HCT116 (cell line): ENCODE measurements around the gene UBE2M. TPM values are rescaled to one million over a fixed set of nuclear protein-coding genes. Genes with fewer than 3 reads are reported as not detected.

Source experiments
- ATAC-seq: fragments of 200-7000 bp; cut with Tn5 transposase; 2 replicates; pipeline ENCODE4 v1.9.1; 2020; ENCODE audit warnings: mild to moderate bottlenecking, moderate library complexity
- BruUV-seq: library from RNA; stranded (reverse); fragments of 400-500 nt; replicated peaks from 2 replicates; lab custom pipeline; 2021; lab: Mats Ljungman, UMichigan
- CTCF ChIA-PET: fragments of 300-600 bp; sonication (Branson Sonifier 250); formaldehyde crosslinking; loops from one replicate; lab custom pipeline; 2021; ENCODE audit warnings: antibody characterized with exemption; lab: Charles Lee
- POLR2A ChIA-PET: fragments of 300-600, 350-600 bp; sonication (Branson Sonifier 250); formaldehyde crosslinking; loops from one replicate; lab custom pipeline; 2021; ENCODE audit warnings: antibody characterized with exemption; lab: Charles Lee
- RAD21 ChIA-PET, 2 experiments: fragments of 300-600 bp; sonication (Branson Sonifier 250); formaldehyde crosslinking; loops; one replicate each; lab custom pipeline; 2023; ENCODE audit warnings: low total read pairs in 2 of 2; ENCODE audit not compliant: uncharacterized antibody in 2 of 2, unreplicated experiment in 2 of 2, low non-redundant PET in 1 of 2; lab: Charles Lee
- DNase-seq: peaks from one replicate; pipeline ENCODE4 v3.0.0-alpha.2; 2010; ENCODE audit warnings: low read depth, low spot score
- H2AFZ ChIP-seq: fragments of 200-600 bp; shearing (Covaris generic), sonication (generic); 2 replicates; pipeline ENCODE4 v1.6.1; 2017; ENCODE audit warnings: low read depth, mixed run types, mixed read lengths, antibody characterized with exemption, low read length; ENCODE audit not compliant: poor library complexity, severe bottlenecking
- H3K27ac ChIP-seq: 2 replicates; pipeline ENCODE4 v1.5.1; 2012; ENCODE audit warnings: low read depth, low read length
- H3K27me3 ChIP-seq: fragments of 200-600 bp; sonication (generic); 2 replicates; pipeline ENCODE4 v1.6.1; 2016; ENCODE audit warnings: mixed run types, low read length, mixed read lengths; ENCODE audit not compliant: insufficient read depth
- H3K36me3 ChIP-seq, 2 experiments: fragments of 200-500 bp in 1 of 2; fragments of 200-600 bp in 1 of 2; sonication (Bioruptor generic) in 1 of 2; sonication (generic) in 1 of 2; 2 replicates each; pipeline versions ENCODE4 v1.5.1 to v1.6.1; 2014 to 2016; ENCODE audit warnings: low read length in 2 of 2, inconsistent platforms in 1 of 2, mixed read lengths in 1 of 2, mixed run types in 1 of 2; ENCODE audit not compliant: insufficient read depth in 2 of 2, control insufficient read depth in 1 of 2
- H3K4me1 ChIP-seq, 2 experiments: fragments of 200-600 bp in 1 of 2; sonication (generic) in 1 of 2; 2 replicates each; pipeline versions ENCODE4 v1.5.1 to v1.6.1; 2012 to 2017; ENCODE audit warnings: low read length in 2 of 2, inconsistent platforms in 1 of 2, mild to moderate bottlenecking in 1 of 2, mixed read lengths in 1 of 2, mixed run types in 1 of 2, moderate library complexity in 1 of 2; ENCODE audit not compliant: insufficient read depth in 2 of 2, control insufficient read depth in 1 of 2
- H3K4me2 ChIP-seq: fragments of 200-600 bp; sonication (generic); 2 replicates; pipeline ENCODE4 v1.6.1; 2017; ENCODE audit warnings: mixed run types, low read length, mixed read lengths
- H3K4me3 ChIP-seq, 2 experiments: fragments of 200-600 bp in 1 of 2; sonication (generic) in 1 of 2; replicated peaks in 1 of 2; 2 replicates each; pipeline ENCODE4 v1.5.1; 2011 to 2016; ENCODE audit warnings: low read length in 2 of 2, control low read depth in 1 of 2, low read depth in 1 of 2, mild to moderate bottlenecking in 1 of 2, mixed read lengths in 1 of 2, mixed run types in 1 of 2
- H3K79me2 ChIP-seq: fragments of 200-600 bp; sonication (generic); 2 replicates; pipeline ENCODE4 v1.6.1; 2017; ENCODE audit warnings: mild to moderate bottlenecking, mixed run types, low read length, moderate library complexity, mixed read lengths; ENCODE audit not compliant: insufficient read depth
- H3K9ac ChIP-seq: fragments of 200-600 bp; sonication (generic); 2 replicates; pipeline ENCODE4 v1.6.1; 2016; ENCODE audit warnings: low read length, mixed read lengths
- H3K9me2 ChIP-seq: fragments of 200-600 bp; sonication (generic), shearing (Covaris generic); 2 replicates; pipeline ENCODE4 v1.6.1; 2017; ENCODE audit warnings: mixed run types, mild to moderate bottlenecking, moderate library complexity; ENCODE audit not compliant: insufficient read depth
- H3K9me3 ChIP-seq, 2 experiments: fragments of 200-500 bp in 1 of 2; fragments of 200-600 bp in 1 of 2; sonication (Bioruptor generic) in 1 of 2; sonication (generic) in 1 of 2; 2 replicates each; pipeline ENCODE4 v1.6.1; 2014 to 2017; ENCODE audit warnings: low read length in 2 of 2, mixed read lengths in 2 of 2, inconsistent platforms in 1 of 2, low read depth in 1 of 2, mild to moderate bottlenecking in 1 of 2, mixed run types in 1 of 2, moderate library complexity in 1 of 2; ENCODE audit not compliant: control insufficient read depth in 1 of 2, insufficient read depth in 1 of 2
- H4K20me1 ChIP-seq: fragments of 200-600 bp; sonication (generic), shearing (Covaris generic); 2 replicates; pipeline ENCODE4 v1.6.1; 2017; ENCODE audit warnings: mixed run types, mild to moderate bottlenecking, moderate library complexity; ENCODE audit not compliant: insufficient read depth
- CBX3 ChIP-seq: IDR thresholded peaks from 2 replicates; pipeline ENCODE4 v1.6.1; 2012; ENCODE audit warnings: low read depth
- CEBPB ChIP-seq: IDR thresholded peaks from 2 replicates; pipeline ENCODE4 v1.6.1; 2012; ENCODE audit warnings: low read depth
- EGR1 ChIP-seq: IDR thresholded peaks from 2 replicates; pipeline ENCODE4 v1.6.1; 2012; ENCODE audit warnings: low read depth
- ELF1 ChIP-seq: IDR thresholded peaks from 2 replicates; pipeline ENCODE4 v1.6.1; 2012; ENCODE audit warnings: low read depth, borderline replicate concordance
- EZH2 ChIP-seq: fragments of 200-600 bp; sonication (generic); IDR thresholded peaks from 2 replicates; pipeline ENCODE4 v1.6.1; 2017; ENCODE audit warnings: antibody characterized with exemption, mixed run types
- FOSL1 ChIP-seq: IDR thresholded peaks from 2 replicates; pipeline ENCODE4 v1.6.1; 2012; ENCODE audit warnings: low read depth
- POLR2A ChIP-seq: IDR thresholded peaks from 2 replicates; pipeline ENCODE4 v1.7.0; 2011; ENCODE audit warnings: borderline replicate concordance; ENCODE audit not compliant: insufficient read depth, insufficient read length; ENCODE audit errors: extremely low read depth
- POLR2AphosphoS5 ChIP-seq: IDR thresholded peaks from 2 replicates; pipeline ENCODE4 v1.6.1; 2011; ENCODE audit warnings: mild to moderate bottlenecking, low read depth, low read length, moderate library complexity
- RAD21 ChIP-seq: IDR thresholded peaks from 2 replicates; pipeline ENCODE4 v1.6.1; 2012; ENCODE audit warnings: low read depth, mild to moderate bottlenecking
- SIN3A ChIP-seq: IDR thresholded peaks from 2 replicates; pipeline ENCODE4 v1.6.1; 2012; ENCODE audit warnings: low read depth
- SP1 ChIP-seq: IDR thresholded peaks from 2 replicates; pipeline ENCODE4 v1.6.1; 2012; ENCODE audit warnings: low read depth
- TCF7L2 ChIP-seq: IDR thresholded peaks from 2 replicates; pipeline ENCODE4 v1.7.0; 2011; ENCODE audit warnings: borderline replicate concordance, inconsistent platforms; ENCODE audit not compliant: insufficient read depth, insufficient read length; ENCODE audit errors: extremely low read depth
- ZFX ChIP-seq: fragments of 450-650 bp; IDR thresholded peaks from 2 replicates; pipeline ENCODE4 v1.6.1; 2017
- intact Hi-C: fragments of 100-400 bp; cut with micrococcal nuclease; formaldehyde crosslinking; loops from 2 replicates; pipeline ENCODE4 v1.10.0; 2022
- total RNA-seq: library from RNA; stranded (reverse); gene quantifications from one replicate; pipeline ENCODE4 v1.2.1, GENCODE V29; 2021; ENCODE audit not compliant: unreplicated experiment
- TF ChIP-seq, protein P1 (sequence below): IDR thresholded peaks from 2 replicates; pipeline ENCODE4 v1.6.1; 2012
- TF ChIP-seq, protein P2 (sequence below): IDR thresholded peaks from 2 replicates; pipeline ENCODE4 v1.6.1; 2012; ENCODE audit warnings: low read depth
- TF ChIP-seq, protein P3 (sequence below): IDR thresholded peaks from 2 replicates; pipeline ENCODE4 v1.6.1; 2012
- TF ChIP-seq, protein P4 (sequence below), 3 experiments: fragments of 200-600 bp in 1 of 3; sonication (generic) in 1 of 3; IDR thresholded peaks in 2 of 3; conservative IDR thresholded peaks in 1 of 3; 2 replicates each; pipeline ENCODE4 v1.5.1; 2012 to 2017; ENCODE audit warnings: low read depth in 2 of 3, low read length in 2 of 3, antibody characterized with exemption in 1 of 3, borderline replicate concordance in 1 of 3, control low read depth in 1 of 3, mild to moderate bottlenecking in 1 of 3, mixed read lengths in 1 of 3, mixed run types in 1 of 3, moderate library complexity in 1 of 3; ENCODE audit not compliant: insufficient read depth in 1 of 3
- TF ChIP-seq, protein P5 (sequence below): IDR thresholded peaks from 2 replicates; pipeline ENCODE4 v1.6.1; 2011; ENCODE audit warnings: mild to moderate bottlenecking, low read length, moderate library complexity; ENCODE audit not compliant: insufficient replicate concordance; ENCODE audit errors: extremely low read depth

Gene UBE2M
- total RNA-seq, 1 experiment from 2014 or later, result 120 TPM

DNA sequence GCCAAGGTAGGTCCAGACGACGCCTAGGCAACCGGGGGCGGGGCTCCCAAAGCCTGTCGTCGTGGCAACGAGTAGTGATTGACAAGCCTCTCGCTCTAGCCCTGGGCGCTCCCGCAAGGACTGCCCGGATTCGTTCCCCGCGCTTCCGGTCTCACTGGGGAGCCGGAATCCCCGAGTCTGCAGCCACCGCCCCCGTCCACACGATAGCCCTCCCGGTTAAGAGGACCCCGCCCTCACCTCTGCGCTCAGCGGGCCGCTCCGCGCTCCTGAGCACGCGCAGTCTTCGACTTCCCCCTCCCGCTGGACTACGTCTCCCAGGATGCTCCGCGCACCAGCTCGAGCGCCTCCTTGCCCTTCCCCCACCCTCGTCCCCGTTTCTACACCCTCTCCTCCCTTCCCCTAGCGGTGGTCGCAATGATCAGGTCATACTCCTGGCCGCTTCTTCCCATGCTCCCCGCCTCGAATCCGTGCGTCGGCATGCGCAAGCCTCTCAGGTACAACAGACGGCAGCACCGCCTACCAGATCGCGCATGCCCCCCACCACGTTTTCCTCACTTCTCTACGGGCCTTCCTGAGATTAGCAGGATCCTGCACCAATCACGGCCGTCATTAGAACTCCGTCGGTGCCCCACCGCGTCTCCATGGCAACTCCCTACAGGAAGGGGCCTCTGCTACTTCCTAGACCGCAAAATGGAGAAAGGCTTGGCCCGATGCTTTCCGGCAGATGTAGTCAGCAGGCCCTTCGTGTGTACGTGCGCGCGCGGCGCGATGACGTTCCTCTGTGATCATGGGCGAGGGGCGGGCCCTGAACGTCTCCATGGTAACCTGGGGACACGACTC, 14.6 kb upstream of the UBE2M start, which contains the start of gene MZF1:
Gene MZF1, minus strand, starts transcription at position 518 of the 840 bp plus-strand sequence. CDS start 1,946 bp downstream, outside the sequence.
- ChIA-PET RAD21 (no interaction called here), POLR2A (interaction anchor here (1.4 to 2.4 kb wide), 3 partner anchors 14 to 29 kb away, joined by 7 to 8 read pairs (median 7); partner anchors contain the start of genes CHMP2A and TRIM28), CTCF (interaction anchor here (0.7 to 1.0 kb wide), 2 partner anchors 9 to 53 kb away, joined by 3 to 4 read pairs; partner anchors contain the start of gene ZBTB45)
- H2AFZ ChIP-seq, result no peak within 1 kb of the TSS
- no peaks in the 10 kb centered on the region for H4K20me1 ChIP-seq
- H3K4me2 ChIP-seq, result peak within 1 kb of the TSS; percentile 100
- peak; percentile 70 for ATAC-seq
- H3K9me2 ChIP-seq, result no peaks in the 10 kb centered on the region
- H3K36me3 ChIP-seq, result peaks cover 0 to 14% of the 10 kb centered on the region in 2 experiments; a peak in 1 of 4 replicates
- H3K9ac ChIP-seq, result peak within 1 kb of the TSS; percentile 82
- TSS peak; percentile 35 for BruUV-seq
- H3K4me1 ChIP-seq, result peaks cover 12 to 28% of the 10 kb centered on the region in 2 experiments
- no peaks in the 10 kb centered on the region for H3K9me3 ChIP-seq
- intact Hi-C loops, result loop anchor here (1.0 to 2.0 kb wide), 3 partner anchors 14 to 52 kb away; partner anchors contain the start of gene TRIM28
- DNase-seq, result peak; percentile 100
- no peaks in the 10 kb centered on the region for H3K27me3 ChIP-seq
- H3K4me3 ChIP-seq, result peak within 1 kb of the TSS; percentile 78 to 86
- H3K79me2 ChIP-seq, result peaks cover 12% of the 10 kb centered on the region; the same call in 1 of the 2 replicates
- H3K27ac ChIP-seq, result peak within 1 kb of the TSS; percentile 91
- TF ChIP-seq SIN3A (no peak; the same call in 1 of the 2 replicates), CEBPB (no peak), EGR1 (peak; percentile 74), POLR2AphosphoS5 (peak; percentile 59), POLR2A (no peak), SP1 (peak; percentile 92), ELF1 (no peak; the same call in 1 of the 2 replicates), TCF7L2 (peak; percentile 80), EZH2 (no peak), RAD21 (no peak), ZFX (0 out of 2 replicates have a peak, but pooled peaks have one; percentile 9), FOSL1 (no peak), CBX3 (no peak)
- TF ChIP-seq, protein P1, sequence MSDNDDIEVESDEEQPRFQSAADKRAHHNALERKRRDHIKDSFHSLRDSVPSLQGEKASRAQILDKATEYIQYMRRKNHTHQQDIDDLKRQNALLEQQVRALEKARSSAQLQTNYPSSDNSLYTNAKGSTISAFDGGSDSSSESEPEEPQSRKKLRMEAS, result peak; percentile 79; the same call in 1 of the 2 replicates
- TF ChIP-seq, protein P2, sequence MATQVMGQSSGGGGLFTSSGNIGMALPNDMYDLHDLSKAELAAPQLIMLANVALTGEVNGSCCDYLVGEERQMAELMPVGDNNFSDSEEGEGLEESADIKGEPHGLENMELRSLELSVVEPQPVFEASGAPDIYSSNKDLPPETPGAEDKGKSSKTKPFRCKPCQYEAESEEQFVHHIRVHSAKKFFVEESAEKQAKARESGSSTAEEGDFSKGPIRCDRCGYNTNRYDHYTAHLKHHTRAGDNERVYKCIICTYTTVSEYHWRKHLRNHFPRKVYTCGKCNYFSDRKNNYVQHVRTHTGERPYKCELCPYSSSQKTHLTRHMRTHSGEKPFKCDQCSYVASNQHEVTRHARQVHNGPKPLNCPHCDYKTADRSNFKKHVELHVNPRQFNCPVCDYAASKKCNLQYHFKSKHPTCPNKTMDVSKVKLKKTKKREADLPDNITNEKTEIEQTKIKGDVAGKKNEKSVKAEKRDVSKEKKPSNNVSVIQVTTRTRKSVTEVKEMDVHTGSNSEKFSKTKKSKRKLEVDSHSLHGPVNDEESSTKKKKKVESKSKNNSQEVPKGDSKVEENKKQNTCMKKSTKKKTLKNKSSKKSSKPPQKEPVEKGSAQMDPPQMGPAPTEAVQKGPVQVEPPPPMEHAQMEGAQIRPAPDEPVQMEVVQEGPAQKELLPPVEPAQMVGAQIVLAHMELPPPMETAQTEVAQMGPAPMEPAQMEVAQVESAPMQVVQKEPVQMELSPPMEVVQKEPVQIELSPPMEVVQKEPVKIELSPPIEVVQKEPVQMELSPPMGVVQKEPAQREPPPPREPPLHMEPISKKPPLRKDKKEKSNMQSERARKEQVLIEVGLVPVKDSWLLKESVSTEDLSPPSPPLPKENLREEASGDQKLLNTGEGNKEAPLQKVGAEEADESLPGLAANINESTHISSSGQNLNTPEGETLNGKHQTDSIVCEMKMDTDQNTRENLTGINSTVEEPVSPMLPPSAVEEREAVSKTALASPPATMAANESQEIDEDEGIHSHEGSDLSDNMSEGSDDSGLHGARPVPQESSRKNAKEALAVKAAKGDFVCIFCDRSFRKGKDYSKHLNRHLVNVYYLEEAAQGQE, result no peak
- TF ChIP-seq, protein P3, sequence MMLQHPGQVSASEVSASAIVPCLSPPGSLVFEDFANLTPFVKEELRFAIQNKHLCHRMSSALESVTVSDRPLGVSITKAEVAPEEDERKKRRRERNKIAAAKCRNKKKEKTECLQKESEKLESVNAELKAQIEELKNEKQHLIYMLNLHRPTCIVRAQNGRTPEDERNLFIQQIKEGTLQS, result no peak
- TF ChIP-seq, protein P4, sequence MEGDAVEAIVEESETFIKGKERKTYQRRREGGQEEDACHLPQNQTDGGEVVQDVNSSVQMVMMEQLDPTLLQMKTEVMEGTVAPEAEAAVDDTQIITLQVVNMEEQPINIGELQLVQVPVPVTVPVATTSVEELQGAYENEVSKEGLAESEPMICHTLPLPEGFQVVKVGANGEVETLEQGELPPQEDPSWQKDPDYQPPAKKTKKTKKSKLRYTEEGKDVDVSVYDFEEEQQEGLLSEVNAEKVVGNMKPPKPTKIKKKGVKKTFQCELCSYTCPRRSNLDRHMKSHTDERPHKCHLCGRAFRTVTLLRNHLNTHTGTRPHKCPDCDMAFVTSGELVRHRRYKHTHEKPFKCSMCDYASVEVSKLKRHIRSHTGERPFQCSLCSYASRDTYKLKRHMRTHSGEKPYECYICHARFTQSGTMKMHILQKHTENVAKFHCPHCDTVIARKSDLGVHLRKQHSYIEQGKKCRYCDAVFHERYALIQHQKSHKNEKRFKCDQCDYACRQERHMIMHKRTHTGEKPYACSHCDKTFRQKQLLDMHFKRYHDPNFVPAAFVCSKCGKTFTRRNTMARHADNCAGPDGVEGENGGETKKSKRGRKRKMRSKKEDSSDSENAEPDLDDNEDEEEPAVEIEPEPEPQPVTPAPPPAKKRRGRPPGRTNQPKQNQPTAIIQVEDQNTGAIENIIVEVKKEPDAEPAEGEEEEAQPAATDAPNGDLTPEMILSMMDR (IDR thresholded peaks at IDR 0.05 in 2 of 3, conservative IDR thresholded peaks at IDR 0.05 in 1 of 3; ENCODE audit: borderline replicate concordance in 1 of 3, insufficient read depth in 1 of 3, low read depth in 2 of 3, low read length in 2 of 3), result no peak
- TF ChIP-seq, protein P5, sequence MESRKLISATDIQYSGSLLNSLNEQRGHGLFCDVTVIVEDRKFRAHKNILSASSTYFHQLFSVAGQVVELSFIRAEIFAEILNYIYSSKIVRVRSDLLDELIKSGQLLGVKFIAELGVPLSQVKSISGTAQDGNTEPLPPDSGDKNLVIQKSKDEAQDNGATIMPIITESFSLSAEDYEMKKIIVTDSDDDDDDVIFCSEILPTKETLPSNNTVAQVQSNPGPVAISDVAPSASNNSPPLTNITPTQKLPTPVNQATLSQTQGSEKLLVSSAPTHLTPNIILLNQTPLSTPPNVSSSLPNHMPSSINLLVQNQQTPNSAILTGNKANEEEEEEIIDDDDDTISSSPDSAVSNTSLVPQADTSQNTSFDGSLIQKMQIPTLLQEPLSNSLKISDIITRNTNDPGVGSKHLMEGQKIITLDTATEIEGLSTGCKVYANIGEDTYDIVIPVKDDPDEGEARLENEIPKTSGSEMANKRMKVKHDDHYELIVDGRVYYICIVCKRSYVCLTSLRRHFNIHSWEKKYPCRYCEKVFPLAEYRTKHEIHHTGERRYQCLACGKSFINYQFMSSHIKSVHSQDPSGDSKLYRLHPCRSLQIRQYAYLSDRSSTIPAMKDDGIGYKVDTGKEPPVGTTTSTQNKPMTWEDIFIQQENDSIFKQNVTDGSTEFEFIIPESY, result no peak
